GM12865 (cell line): ENCODE measurements around the gene PTPRN2.

Experiments
- DNase-seq: peaks from one replicate; pipeline ENCODE4 v3.0.0; 2010; ENCODE audit warnings: low read depth
- H3K4me3 ChIP-seq: 2 replicates; pipeline ENCODE4 v1.5.1; 2011; ENCODE audit warnings: mild to moderate bottlenecking, low read depth, low read length, control low read depth
- CTCF ChIP-seq: IDR thresholded peaks from 2 replicates; pipeline ENCODE4 v1.5.1; 2011; ENCODE audit warnings: low read length, control low read depth, low read depth, inconsistent platforms; ENCODE audit not compliant: insufficient read depth; ENCODE audit errors: missing control alignments

Gene PTPRN2

DNA sequence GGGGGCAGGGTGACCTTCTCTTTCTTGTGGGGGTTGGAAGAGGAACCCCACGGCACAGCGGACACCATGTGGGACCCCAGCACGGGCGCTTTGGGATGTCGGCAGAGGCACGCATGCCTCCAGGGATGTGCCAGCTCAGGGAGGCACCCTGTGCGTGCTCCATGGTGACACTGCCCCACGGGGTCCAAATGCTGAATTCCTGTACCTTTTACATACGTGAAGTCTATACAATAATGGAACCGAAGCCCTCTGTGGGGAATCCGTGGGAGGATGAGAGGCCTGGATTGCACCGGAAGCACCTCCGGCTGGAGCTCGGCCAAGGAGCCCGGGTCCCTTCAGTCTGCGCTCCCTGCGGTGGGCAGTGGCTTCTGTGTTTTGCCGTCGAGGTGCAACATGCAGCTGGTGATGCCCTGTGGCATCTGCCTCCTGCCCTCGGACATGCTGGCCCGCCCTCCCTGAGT, 726.6 kb downstream of the PTPRN2 start:
- DNase-seq: no peak
- TF ChIP-seq CTCF: no peak
- H3K4me3 ChIP-seq: no peak overlapping the region

DNA sequence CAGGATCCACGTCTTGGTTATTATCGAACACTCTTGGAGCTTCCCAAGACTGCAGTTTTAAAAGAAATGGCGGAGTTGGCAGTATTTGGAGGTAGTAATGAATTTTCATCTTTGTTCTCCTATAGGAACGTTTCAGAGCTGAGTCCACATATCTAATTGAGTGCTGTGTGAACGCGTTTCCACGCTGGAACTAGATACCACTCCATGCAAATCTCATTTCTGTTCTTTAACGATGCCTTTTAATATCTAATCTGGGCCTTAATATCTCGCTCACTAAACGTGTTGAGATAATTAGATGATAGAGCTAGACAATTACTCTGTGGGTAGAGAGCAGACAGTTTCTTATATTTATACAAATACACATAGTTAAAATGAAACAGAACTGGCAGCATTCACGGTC, 727.2 kb downstream of the PTPRN2 start:
- DNase-seq: no peak
- H3K4me3 ChIP-seq: no peak overlapping the region
- TF ChIP-seq CTCF: no peak

GRCh38 chr7:157859915-157860314, 727.7 kb downstream of the PTPRN2 start:
- no peak for TF ChIP-seq CTCF
- no peak for DNase-seq
- no peak overlapping the region for H3K4me3 ChIP-seq

DNA sequence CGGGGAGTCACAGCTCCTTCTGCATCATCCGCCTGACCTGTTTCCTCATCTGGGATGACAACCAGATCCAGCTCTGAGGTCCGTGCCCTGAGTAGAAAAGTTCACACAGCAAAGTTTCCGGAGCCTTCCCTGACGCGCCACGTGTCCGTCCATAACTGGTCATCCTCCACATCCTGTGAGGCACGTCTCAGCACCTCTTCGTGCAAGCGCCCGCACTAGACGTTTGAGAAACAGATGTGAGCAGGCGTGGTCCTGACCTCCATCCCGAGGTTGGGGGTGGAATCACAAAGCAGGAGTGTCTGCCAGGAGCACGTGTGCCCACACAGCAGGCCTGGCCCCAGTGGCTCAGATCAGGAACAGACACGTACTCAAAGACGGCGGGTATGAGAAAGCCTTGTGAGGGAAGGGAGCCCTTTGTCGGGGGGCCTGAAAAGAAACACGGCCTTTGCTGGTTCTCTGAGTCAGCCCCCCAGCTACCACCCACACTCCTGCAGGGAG, 730.0 kb downstream of the PTPRN2 start:
- DNase-seq: no peak
- TF ChIP-seq CTCF: no peak
- no peak overlapping the region for H3K4me3 ChIP-seq

- DNase-seq: no peak
- no peak for TF ChIP-seq CTCF
- no peak overlapping the region for H3K4me3 ChIP-seq
Measured at GRCh38 chr7:157856873-157857577, 730.6 kb downstream of the PTPRN2 start.

DNA sequence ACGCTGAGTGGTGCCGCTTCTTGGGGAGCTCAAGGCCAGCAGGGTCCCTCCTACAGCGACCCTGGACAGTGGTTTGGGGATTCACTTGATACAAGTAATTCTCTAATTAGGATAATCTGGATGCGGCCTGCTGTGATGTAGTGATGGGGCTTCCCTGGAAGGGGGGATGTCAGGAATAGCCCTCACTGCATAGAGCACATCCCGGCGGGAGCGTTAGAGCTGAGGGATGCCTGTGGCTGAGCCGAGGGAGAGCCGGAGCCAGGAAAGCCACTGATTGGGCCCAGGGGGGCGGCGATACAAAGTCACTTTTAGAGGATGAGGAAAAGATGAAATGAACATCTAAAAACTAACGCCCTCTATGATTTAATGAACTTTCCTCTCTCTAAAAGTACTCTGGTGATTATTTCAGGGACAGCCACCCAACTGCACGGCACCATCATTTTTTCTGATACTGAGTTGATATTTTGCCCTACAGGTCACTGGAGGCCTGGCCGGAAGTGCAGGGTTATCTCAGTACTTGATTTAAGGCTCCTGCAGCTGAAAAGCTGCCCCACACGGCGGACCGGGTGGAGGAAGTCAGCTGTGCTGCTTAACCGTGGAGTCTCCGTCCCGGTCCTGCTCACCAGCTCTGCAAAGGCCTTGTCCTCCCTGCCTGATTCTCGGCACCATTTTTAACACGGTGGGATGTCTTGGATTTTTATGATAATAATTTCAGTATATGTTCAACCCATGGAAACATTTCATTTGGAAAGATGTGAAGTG, 732.0 kb downstream of the PTPRN2 start:
- no peak overlapping the region for H3K4me3 ChIP-seq
- DNase-seq: no peak
- TF ChIP-seq CTCF: no peak
